CD4-positive, alpha-beta T cell treated with Interleukin-6 for 4 hours (primary cell): ENCODE measurements around the gene CABCOCO1.
"Not testable (repeated sequence)": the region's sequence is repeated elsewhere in the genome, so short reads cannot be mapped to it uniquely, and the experiment has no call there.

Experiments used
- DNase-seq: peaks from one replicate; pipeline ENCODE4 v3.0.0-alpha.2; 2020; ENCODE audit warnings: mixed read lengths

CABCOCO1 gene

DNA sequence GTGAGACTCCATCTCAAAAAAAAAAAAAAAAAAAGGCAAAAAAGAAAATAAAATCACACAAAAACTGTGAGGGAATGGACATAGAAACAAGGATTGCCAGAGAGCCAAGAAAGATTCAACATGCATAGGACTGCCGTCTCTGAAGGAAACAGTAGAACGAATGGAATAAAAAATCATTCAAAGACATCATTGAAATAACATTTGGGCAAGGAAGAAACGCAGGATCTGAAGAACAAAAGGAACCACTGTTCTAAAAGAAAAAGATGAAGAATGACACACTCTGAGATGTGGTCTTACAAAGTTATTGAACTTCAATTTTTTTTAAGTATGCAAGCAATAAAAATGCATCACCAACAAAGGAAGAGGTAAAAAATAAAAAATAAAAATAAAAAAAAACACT lies 57.2 kb downstream of the CABCOCO1 start:
- no peak for DNase-seq

DNA sequence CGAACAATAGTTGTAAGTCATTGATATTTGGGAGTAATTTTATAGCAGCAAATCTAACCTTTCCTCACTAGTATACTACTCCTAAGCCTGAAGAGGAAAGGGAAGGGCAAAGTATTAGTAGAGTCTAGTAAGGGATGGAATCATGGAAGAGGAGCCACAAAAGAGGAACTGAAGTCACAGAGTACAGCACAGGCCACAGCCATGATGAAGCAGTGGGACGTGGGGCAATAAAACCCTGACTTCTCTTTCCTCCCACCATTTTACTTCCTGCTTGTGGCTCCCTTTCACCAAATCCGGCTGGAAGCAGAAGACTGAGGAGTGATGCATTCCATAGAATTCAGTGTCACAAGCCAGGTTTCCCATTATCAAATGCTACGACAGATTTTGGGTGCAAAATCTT lies 58.7 kb downstream of the CABCOCO1 start:
- DNase-seq = no peak

GRCh38 chr10:61725221-61725620 lies 62.5 kb downstream of the CABCOCO1 start:
- DNase-seq = not testable (repeated sequence)

- DNase-seq = no peak
These were observed 66.9 kb downstream of the CABCOCO1 start for GRCh38 chr10:61729596-61729995.

DNA sequence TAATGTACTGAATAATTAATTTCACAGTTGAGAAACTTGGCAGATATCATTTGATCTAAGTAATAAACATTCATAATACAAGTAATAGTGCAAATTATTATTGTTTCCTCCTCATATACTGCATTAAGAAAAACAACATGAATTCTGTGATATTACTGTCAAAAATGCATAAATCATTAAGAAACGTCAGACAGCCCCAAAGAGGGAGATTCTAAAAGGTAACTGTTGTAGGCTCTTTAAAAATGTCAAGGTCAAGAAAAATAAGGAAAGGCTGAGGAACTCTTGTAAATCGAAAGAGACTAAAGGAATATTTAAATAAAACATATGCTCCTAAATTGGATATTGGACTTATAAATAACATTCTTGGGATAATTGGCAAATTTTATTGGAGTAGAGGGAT lies 67.9 kb downstream of the CABCOCO1 start:
- DNase-seq = no peak

- DNase-seq = no peak
These were observed 68.9 kb downstream of the CABCOCO1 start for GRCh38 chr10:61731638-61732037.

DNA sequence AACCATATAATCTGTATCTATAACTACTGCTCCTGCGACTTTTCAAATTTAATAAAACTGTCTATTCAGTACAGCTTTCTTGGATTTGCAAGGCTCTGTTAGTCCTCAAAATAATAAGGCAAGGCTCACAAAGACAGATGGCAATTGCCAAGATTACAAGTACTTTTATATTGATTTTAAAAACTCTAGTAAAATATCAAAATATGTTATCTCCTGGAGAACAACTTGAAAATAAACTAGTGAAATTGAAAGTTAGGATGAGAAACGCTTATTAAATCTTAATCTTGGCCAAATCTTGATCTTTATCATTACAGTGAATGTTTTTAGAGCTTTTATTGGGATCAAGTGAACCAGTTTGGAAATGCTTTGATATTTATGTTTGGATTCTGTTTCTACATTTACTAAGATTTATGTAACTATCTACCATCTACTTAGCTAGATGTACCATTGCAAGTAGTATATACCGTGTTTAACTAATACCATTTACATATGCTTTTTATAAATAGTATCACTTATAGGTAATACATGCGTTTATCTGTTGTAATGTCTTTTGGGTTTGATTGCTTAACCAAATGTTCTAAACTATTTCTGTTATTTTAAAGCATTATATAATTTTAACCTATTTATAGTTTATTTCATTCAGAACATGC lies 70.0 kb downstream of the CABCOCO1 start:
- no peak for DNase-seq

- DNase-seq = no peak
These were observed 70.7 kb downstream of the CABCOCO1 start for GRCh38 chr10:61733358-61733940.

GRCh38 chr10:61735882-61736281 lies 73.2 kb downstream of the CABCOCO1 start:
- no peak for DNase-seq

DNA sequence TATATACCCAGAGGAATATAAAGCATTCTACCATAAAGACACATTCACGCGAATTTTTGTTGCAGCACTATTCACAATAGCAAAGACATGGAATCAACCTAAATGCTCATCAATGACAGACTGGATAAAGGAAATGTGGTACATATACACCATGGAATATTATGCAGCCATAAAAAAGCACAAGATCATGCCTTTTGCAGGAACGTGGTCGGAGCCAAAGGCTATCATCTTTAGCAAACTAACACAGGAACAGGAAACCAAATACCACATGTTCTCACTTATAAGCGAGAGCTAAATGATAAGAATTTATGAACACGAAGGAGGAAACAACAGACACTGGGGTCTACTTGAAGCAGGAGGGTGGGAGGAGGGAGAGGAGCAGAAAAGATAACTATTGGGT lies 74.7 kb downstream of the CABCOCO1 start:
- not testable (repeated sequence) for DNase-seq

GRCh38 chr10:61742812-61743211 lies 80.1 kb downstream of the CABCOCO1 start:
- no peak for DNase-seq

DNA sequence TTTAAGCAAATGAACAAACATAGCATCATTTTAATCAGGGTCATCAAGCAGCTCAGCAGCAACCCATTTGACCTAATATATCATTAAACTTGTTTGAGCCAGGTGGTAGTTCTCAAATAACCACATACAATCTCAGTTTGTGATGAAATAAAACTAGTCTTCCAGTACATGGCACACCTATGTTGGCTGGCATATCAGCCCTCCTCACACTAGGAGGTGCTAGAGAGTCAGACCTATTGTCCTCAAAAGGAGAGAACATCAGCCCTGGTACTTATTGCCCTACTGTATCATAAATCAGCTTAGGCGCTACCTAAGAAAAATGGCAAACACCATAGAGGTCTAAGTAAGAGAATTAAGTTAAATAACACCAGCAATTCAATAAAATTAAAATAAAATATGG lies 81.7 kb downstream of the CABCOCO1 start:
- no peak for DNase-seq

DNA sequence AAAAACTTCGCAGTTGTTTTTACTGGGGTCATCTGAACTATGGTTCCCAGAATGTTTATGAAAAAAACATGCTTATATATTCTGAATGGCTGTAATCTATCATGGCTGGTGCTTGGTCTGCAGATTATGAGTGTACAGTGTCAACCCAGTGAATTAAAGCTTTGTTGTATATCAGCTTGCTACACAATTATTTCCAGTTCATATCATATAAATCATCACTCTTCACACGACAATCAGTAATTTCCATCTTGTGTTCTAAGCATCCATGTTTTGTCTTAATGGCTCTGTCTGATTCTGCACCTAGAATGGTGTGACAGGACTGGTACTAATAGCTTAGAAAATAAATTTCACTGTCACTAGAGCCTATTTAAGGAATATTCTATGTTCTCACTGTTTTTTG lies 83.6 kb downstream of the CABCOCO1 start:
- DNase-seq = no peak

DNA sequence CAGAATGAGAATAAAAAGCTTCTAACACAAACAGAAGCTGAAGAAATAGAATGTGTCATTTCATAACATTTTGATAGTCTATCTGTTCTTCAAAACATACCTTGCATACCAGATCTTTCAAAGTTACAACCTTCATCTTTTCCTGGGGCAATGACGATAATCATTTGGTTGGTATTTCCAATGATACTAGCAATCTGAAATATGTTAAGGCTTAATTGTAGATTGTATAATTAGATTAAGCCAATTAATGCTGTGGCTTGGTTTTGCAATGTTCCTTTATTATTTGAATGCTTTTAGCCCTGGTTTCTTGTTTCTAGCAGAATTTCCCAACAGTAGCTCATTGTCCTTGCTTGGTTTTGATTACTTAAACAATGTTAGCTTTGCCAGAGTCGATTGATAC lies 84.6 kb downstream of the CABCOCO1 start:
- no peak for DNase-seq

DNA sequence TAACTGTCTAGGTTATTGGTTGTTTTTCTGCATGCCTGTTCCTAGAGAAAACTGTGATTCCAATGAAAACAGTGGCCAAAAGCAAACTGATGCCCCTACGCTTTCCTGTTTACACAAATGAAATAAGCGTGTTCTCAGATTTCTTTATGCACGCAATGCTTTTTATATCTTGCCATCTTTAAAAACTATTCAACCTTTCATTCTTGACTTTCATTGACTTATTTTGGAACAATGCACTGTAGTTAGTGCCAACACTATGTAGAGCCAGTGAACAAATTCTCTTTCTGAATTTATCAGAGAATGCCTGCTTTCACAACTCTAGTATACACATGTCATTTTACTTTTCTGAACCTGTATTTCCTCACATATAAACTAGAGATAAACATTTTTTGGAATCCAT lies 86.6 kb downstream of the CABCOCO1 start:
- DNase-seq = no peak

- peak; percentile 77 for DNase-seq
These were observed 88.3 kb downstream of the CABCOCO1 start for GRCh38 chr10:61750943-61751471.

GRCh38 chr10:61751599-61751998 lies 88.9 kb downstream of the CABCOCO1 start:
- no peak for DNase-seq

- DNase-seq = no peak
These were observed 89.6 kb downstream of the CABCOCO1 start for GRCh38 chr10:61752111-61753011.

- no peak for DNase-seq
These were observed 90.7 kb downstream of the CABCOCO1 start for GRCh38 chr10:61753453-61753852.

- no peak for DNase-seq
These were observed 92.1 kb downstream of the CABCOCO1 start for GRCh38 chr10:61754587-61755550.

DNA sequence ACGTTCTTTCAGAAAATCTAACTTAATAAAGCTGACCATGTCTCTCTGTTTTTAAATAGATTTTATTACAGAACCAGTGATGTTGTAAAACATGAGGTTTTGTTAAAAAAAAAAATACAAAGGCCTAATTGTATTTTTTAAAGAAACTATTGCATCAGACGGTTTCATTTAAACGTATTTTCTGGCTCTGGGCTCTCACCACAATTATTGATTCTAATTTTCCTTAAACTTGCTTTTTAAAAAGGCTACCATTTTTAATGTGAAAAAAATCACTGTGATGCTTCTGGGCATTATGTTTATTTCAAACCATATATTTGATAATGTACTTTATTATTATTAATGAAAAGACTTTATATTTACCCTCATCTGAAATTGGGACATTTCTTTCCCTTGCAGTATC lies 94.3 kb downstream of the CABCOCO1 start:
- DNase-seq = no peak
